K562 (cell line): ENCODE results near the gene ALDH6A1.

Experiments used
- CTCF ChIP-seq, 3 experiments: IDR thresholded peaks in 2 of 3; conservative IDR thresholded peaks in 1 of 3; 2 replicates each; pipeline ENCODE4 v1.5.1; 2011 to 2012; ENCODE audit warnings: low read length in 3 of 3, mild to moderate bottlenecking in 3 of 3, control low read depth in 2 of 3, improper control_type of control experiment in 1 of 3, inconsistent platforms in 1 of 3, low read depth in 1 of 3, mixed read lengths in 1 of 3, moderate library complexity in 1 of 3; ENCODE audit not compliant: insufficient read depth in 2 of 3
- DLX4 ChIP-seq: fragments of 250-450 bp; sonication (Bioruptor Pico); IDR thresholded peaks from 2 replicates; pipeline ENCODE4 v1.6.1; 2021; ENCODE audit warnings: mild to moderate bottlenecking
- FOXA1 ChIP-seq: fragments of 450-650 bp; IDR thresholded peaks from 2 replicates; pipeline ENCODE4 v1.6.1; 2016; ENCODE audit warnings: mild to moderate bottlenecking, borderline replicate concordance
- HBP1 ChIP-seq: fragments of 450-650 bp; formaldehyde crosslinking; IDR thresholded peaks from 2 replicates; pipeline ENCODE4 v1.4.0; 2022; ENCODE audit warnings: missing genetic modification characterization
- NFE2L1 ChIP-seq: fragments of 450-650 bp; IDR thresholded peaks from 2 replicates; pipeline ENCODE4 v1.6.1; 2016; ENCODE audit warnings: missing genetic modification characterization, low read depth, mild to moderate bottlenecking, missing compliant biosample characterization, moderate library complexity, borderline replicate concordance
- POLR2AphosphoS5 ChIP-seq: IDR thresholded peaks from 2 replicates; pipeline ENCODE4 v1.6.1; 2011; ENCODE audit warnings: mild to moderate bottlenecking, low read depth, low read length, moderate library complexity; ENCODE audit not compliant: control insufficient read depth, insufficient read depth
- SMC3 ChIP-seq: conservative IDR thresholded peaks from 2 replicates; pipeline ENCODE4 v1.6.1; 2011; ENCODE audit warnings: low read depth, low read length, improper control_type of control experiment; ENCODE audit not compliant: insufficient read depth
- YBX1 ChIP-seq: fragments of 450-650 bp; IDR thresholded peaks from 2 replicates; pipeline ENCODE4 v1.7.1; 2016; ENCODE audit warnings: mild to moderate bottlenecking
- ZNF407 ChIP-seq: fragments of 450-650 bp; IDR thresholded peaks from 2 replicates; pipeline ENCODE4 v1.6.1; 2016; ENCODE audit warnings: low read depth

GRCh38 chr14:74049876-74050495, 34.3 kb downstream of the ALDH6A1 start:
- TF ChIP-seq POLR2AphosphoS5 (no peak), SMC3 (no peak), ZNF407 (no peak), YBX1 (no peak), FOXA1 (no peak), NFE2L1 (tag) (no peak), HBP1 (CRISPR knock-in tag) (no peak), CTCF (IDR thresholded peaks at IDR 0.05 in 2 of 3, conservative IDR thresholded peaks at IDR 0.05 in 1 of 3; ENCODE audit: insufficient read depth in 2 of 3, low read depth in 1 of 3, low read length in 3 of 3) (no peak), DLX4 (CRISPR knock-in tag) (no peak)
